HG02981 (cell line): ENCODE data around the gene PCBD1.
A peak's percentile ranks its signal among the peaks of the same experiment; 100 is the strongest.

Source experiments
- ATAC-seq: cut with Tn5 transposase; IDR thresholded peaks from one replicate; pipeline ENCODE4 v1.9.1; 2021; ENCODE audit warnings: mild to moderate bottlenecking, moderate library complexity; ENCODE audit not compliant: unreplicated experiment

Gene PCBD1

GRCh38 chr10:70905071-70906021, 17.0 kb upstream of the PCBD1 start:
- no peak for ATAC-seq

- no peak for ATAC-seq
Measured at GRCh38 chr10:70903262-70903921, 15.0 kb upstream of the PCBD1 start.

GRCh38 chr10:70902661-70903261, 14.4 kb upstream of the PCBD1 start:
- no peak for ATAC-seq

GRCh38 chr10:70901276-70901878, 13.0 kb upstream of the PCBD1 start:
- no peak for ATAC-seq

GRCh38 chr10:70899096-70899495, 10.7 kb upstream of the PCBD1 start:
- no peak for ATAC-seq

GRCh38 chr10:70898687-70899086, 10.3 kb upstream of the PCBD1 start:
- ATAC-seq: no peak

GRCh38 chr10:70896551-70896950, 8.2 kb upstream of the PCBD1 start:
- no peak for ATAC-seq

- ATAC-seq: no peak
Measured at GRCh38 chr10:70894416-70894815, 6.1 kb upstream of the PCBD1 start.

GRCh38 chr10:70893227-70894006, 5.1 kb upstream of the PCBD1 start:
- no peak for ATAC-seq

GRCh38 chr10:70892631-70893030, 4.3 kb upstream of the PCBD1 start:
- ATAC-seq: no peak

- no peak for ATAC-seq
Measured at GRCh38 chr10:70891627-70892026, 3.3 kb upstream of the PCBD1 start.

GRCh38 chr10:70890917-70891431, 2.6 kb upstream of the PCBD1 start:
- no peak for ATAC-seq

GRCh38 chr10:70889291-70889690, 926 bp upstream of the PCBD1 start:
- ATAC-seq: no peak

- ATAC-seq: no peak
Measured at GRCh38 chr10:70886921-70887665, 1.3 kb downstream of the PCBD1 start.

GRCh38 chr10:70885931-70886903, 2.1 kb downstream of the PCBD1 start:
- ATAC-seq: no peak

- ATAC-seq: no peak
Measured at GRCh38 chr10:70885481-70885880, 2.9 kb downstream of the PCBD1 start.

GRCh38 chr10:70884741-70885140, 3.6 kb downstream of the PCBD1 start:
- ATAC-seq: no peak

- peak; percentile 68 for ATAC-seq
Measured at GRCh38 chr10:70880077-70880534, 8.3 kb downstream of the PCBD1 start.
